DMS 273 treated with DMSO at 0.1 percent for 48 hours (cell line): Measurements from ENCODE around the gene SIGMAR1.

Experiments used
- DNase-seq: peaks from one replicate; lab custom pipeline; 2025; lab: John Stamatoyannopoulos, UW

The SIGMAR1 gene

GRCh38 chr9:34603610-34604231 is 33.9 kb downstream of the SIGMAR1 start:
- no peak for DNase-seq

GRCh38 chr9:34601937-34602573 is 35.5 kb downstream of the SIGMAR1 start:
- DNase-seq, result no peak

DNA sequence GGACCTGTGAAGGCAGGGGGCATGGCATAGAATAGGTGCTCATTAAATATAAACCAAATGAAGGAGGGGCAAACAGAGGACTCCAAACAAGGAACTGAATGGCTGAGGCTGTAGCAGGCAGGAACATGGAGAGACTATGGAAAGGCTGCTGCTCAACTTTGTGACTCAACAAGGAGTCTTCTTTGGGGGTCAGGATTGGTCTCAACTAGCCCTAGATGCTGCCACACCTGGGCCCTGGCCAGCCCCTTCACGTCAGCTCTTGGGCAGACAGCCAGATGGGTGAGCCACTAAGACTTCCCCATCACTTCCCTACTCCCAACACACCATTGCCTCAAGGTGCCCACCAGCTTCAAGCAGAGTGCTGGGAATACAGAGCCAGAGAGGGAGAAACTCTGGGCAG is 36.7 kb downstream of the SIGMAR1 start:
- DNase-seq, result no peak

- DNase-seq, result no peak
Measured at GRCh38 chr9:34599546-34599945, 38.0 kb downstream of the SIGMAR1 start.

DNA sequence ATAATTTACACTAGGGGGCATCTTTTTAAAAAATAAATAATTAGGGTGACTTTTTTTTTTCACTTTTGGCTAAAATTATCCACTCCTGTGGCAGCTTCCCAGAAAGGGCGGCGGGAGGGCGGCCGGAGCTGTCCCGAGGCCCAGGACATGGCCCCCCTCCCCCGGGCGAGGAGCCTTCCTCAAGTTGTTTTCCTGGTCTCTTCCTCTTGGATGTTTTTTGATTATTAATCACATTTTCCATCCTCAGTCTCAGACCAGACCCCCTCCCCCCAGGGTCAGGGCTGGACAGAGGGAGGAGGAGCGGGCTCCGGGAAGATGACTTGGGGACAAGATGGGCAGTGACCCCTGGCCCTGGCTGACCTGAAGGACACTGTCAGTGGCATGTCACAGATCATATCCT is 43.4 kb downstream of the SIGMAR1 start:
- no peak for DNase-seq

DNA sequence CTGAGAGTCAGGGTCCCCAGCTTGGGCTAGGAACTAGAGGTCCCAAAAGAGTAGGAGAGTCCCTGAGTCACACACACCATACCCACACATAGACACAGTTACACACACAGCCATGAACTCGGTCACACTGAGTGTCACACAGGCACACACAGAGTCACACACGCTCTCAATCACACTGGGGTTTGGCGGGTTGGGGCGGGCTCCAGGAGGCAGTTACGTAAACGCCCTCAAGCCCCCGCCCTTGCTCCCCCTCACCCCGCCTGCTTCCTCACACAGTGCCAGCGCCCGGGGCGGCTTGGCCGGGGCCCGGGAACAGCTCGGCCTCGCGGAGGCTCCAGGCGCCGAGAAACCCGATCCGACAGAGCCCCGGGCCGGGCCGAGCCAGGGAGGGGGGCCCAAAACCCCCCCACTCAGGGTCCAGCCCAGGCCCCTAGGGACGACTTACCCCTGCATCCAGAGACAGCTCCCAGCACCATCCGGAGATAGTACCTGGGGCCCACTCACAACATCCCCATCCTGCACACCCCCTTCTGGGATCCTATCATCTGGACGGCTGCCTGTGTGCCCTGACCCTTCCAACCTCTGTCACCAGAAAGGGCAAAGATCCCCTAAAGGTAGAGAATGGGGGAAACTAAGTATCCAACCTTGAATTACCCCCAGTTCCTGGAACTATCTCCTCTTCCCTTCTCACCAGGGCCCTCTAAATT is 44.5 kb downstream of the SIGMAR1 start:
- no peak for DNase-seq

- no peak for DNase-seq
Measured at GRCh38 chr9:34591917-34592866, 45.4 kb downstream of the SIGMAR1 start.

DNA sequence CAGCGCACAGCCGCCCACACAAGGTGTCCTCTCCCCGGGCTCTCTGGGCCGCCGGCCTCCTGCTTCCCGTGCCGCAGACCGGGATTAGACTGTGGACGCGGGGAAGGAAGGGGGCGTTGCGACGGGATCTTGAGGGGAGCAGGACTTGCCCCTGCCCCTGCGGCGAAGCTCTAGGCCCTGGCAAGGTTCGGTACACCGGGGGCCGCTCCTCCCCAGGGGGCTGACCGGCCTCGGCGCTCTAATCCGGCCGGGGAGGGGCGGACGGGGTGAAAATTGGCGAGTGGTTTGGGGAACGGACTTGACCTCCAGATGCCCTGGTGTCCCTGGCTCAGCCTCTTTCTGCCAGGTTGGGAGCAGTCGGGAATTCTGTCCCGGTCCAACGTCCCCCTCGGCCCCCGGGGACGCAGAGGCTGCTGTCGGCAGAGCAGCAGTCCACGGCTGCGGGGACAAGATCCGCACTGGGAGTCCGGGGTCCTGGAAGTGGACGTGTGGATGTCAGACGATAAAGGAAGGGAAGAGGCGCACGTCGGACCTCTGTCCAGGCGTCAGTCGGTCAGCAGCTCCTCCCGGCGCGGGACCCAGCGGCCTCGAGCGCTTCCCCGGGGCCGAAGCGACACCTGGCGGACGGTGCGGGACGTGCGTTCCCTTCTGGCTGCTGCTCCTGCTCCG is 46.2 kb downstream of the SIGMAR1 start:
- peak; percentile 30 for DNase-seq

DNA sequence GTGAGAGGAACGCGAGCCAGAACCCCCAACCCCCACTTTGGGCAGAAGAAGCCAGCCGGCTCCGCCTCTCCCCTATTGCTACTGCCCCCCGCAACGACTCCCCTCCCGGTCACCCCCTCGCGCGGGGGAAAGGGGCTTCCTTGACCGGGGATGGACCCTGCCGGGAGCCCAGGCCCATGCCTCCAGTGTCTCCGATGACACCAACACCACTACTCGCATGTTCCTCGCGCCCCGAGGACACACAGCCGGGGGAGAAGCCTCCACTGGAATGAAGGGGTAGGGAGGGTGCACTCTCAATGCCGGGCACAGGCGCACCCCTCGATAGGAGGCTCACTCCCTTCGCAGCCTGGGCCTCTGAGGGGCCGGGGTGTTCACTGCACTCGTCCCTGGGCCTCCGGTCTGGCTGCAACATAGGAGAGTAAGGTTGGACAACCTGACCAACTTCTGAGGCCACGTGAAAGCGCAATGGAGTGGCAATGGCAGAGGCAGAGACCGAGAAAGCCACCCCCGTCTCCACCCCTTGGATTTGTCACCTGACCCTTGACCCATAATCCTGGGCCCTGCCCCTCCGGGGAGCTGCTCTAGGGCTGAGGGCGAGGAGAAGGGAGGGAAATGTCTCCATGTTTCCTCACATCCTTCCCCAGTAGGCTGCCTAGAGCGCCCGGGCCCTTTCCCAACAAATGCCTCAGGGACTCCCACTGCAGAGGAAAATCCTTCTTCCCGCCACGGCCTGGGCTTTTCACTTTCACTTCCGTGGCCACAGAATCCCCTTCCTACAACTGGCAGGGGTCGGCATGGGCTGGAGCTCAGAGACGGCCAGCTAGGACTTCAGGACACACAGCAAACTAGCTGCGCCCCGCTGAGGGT is 47.0 kb downstream of the SIGMAR1 start:
- no peak for DNase-seq

DNA sequence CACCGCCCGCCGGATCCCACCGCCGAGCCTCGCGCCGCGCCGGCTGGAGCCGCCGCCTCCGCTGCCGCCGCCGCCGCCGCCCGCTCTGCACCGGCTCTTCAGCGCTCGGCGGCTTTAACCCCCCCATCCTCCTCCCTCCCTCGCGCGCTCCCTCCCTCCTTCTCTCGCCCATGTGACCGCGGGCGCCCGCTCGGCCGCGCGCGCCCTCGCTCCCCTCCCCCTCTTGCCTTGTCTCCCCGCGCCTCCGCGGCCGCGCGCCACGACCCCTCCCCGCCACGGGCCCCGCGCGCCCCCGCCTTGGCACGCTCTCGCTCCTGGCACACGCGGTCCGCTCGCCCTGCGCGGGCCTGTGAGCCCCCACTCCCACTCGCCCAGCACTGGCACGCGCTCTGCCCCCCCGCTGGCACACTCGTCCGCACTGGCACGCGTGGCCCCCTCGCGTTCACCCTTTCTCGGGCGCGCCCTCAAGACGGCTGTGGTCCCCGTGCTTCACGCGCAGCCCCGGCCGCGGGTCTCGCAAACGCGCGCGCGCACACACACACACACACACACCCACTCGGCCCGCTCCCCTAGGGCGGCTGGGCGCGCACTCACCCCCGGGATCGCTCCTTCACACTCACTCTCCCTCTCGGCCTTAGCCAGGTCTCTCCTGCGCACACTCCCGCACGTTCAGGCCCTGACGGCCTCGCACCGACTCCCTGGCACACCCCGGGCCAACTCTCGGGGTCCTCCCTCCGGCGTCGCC is 47.8 kb downstream of the SIGMAR1 start, which contains the start of gene CNTFR:
CNTFR (minus strand) TSS at position 89 of the 745 bp plus-strand sequence. CDS start 20,743 bp downstream, outside the sequence.
- DNase-seq, result peak; percentile 14

DNA sequence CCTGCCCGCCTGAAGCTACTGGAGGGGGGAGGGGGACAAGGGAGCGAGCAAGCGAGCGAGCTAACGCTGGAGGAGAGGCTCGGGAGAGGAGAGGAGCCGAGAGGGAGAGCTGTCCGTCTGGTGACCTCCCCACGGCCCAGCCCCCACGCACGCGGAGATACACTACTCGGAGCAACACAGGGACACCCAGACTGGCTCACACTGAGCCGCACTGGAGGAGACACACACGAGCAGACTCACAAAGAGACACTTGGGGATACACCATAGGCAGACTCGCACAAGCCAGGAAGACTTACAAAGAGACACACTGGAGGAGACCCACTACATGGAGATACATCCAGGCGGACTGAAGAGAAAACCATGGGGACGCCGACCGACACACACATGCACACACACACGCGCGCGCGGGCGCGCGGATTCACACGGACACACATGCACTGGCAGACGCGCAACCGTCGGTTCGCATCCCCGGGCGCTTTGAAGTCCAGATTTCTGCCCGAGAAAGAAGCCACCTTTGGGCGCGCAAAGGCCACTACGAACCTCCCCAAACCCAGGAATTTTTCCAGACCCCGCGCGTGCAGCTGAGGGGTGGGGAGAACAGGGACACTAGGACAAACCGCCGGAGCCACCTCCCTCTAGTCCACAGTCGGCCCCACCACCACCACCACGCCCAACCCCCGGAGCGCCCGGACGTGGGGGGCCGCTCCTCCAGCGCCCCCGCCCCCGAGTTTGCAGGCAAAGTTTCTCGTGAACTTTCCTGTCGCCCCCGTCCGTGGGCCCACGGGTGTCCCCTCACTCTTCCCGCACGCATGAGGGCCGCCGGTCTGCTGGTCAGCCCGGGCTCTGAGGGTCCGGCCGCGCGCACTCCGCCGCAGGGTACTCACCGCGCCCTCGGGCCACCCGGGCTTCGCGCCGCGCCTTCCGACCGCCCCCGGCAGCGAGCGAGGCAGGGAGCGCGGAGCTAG is 48.6 kb downstream of the SIGMAR1 start:
- DNase-seq, result no peak

DNA sequence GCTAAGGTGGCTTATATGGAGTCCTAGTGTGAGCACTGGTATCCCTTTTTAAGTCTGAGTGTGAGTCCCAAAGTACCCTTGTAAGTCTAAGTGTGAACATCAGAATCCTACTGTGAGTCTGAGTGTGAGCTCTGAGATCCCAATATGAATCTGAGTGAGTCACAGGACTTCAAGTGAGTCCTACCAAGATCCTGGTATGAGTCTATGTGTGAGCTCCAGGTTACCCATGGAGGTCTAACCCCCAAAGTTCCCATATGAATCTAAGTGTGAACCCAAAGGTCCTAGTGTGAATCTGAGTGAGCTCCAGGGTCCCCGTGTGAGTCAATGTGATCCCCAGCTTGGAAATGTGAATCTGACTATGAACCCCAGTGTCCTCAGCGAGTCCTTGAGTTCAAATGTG is 50.3 kb downstream of the SIGMAR1 start:
- no peak for DNase-seq

DNA sequence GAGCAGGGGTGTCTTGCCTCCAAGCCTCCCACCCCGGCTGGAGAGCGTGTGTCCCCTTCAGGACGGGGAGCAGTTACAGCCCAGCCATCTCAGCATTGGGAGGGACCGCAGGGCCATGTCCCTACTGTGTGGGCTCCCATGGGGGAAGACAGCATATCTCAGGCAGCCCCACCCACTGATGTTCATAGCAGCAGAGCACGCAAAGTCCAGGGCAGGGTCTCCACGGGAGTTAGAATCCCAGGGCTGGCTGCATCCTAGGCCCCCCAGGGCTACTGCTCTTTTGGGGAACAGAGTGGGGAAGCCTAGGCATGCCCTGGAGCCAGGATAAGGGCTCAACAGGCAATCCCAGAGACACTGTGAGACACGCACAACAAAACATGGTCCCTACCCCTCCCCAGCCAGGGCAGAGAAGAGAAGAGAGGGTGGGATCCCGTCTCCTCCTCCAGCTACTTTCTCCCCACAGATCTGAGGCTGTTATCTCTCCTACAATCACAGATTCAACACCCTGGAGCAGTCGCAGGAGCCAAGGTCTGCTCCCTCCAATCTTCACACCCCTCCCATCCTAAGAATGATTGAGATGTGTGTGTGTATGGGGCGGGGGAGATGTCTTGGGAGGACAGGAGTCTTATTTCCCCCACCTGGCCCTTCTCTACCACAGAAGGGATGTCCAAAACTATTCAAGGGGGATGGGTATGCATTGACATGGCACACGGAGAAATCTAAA is 51.5 kb downstream of the SIGMAR1 start:
- DNase-seq, result no peak

GRCh38 chr9:34584970-34585369 is 52.6 kb downstream of the SIGMAR1 start:
- no peak for DNase-seq
